Common myeloid progenitor, CD34-positive (primary cell): ENCODE measurements around the gene SUGP1.
"Not testable (repeated sequence)": the region's sequence is repeated elsewhere in the genome, so short reads cannot be mapped to it uniquely, and the experiment has no call there.

Experiments used
- CTCF ChIA-PET: fragments of 350-600 bp; sonication (Branson Sonifier 250); formaldehyde crosslinking; loops from one replicate; lab custom pipeline; 2021; ENCODE audit warnings: antibody characterized with exemption; lab: Charles Lee
- POLR2A ChIA-PET: fragments of 350-600 bp; sonication (Branson Sonifier 250); formaldehyde crosslinking; loops from one replicate; lab custom pipeline; 2021; ENCODE audit warnings: antibody characterized with exemption; lab: Charles Lee
- DNase-seq, 3 donors: peaks; one replicate each; pipeline versions ENCODE4 v3.0.0 to v3.0.0-alpha.2; 2013
- H3K27ac ChIP-seq, 2 experiments: 1 replicate in 1 of 2; 2 replicates in 1 of 2; pipeline ENCODE4 v1.7.0; 2013; ENCODE audit warnings: inconsistent platforms in 2 of 2, low read length in 2 of 2, mild to moderate bottlenecking in 2 of 2, low read depth in 1 of 2, moderate library complexity in 1 of 2; ENCODE audit not compliant: severe bottlenecking in 2 of 2, insufficient read depth in 1 of 2, poor library complexity in 1 of 2
- H3K27me3 ChIP-seq, 5 experiments: replicated peaks in 2 of 5; 1 replicate in 3 of 5; 2 replicates in 2 of 5; pipeline versions ENCODE4 v1.6.1 to v1.7.0; 2013; ENCODE audit warnings: low read length in 4 of 5, mild to moderate bottlenecking in 2 of 5, moderate library complexity in 2 of 5, inconsistent platforms in 1 of 5; ENCODE audit not compliant: insufficient read depth in 5 of 5, control insufficient read depth in 4 of 5
- H3K36me3 ChIP-seq, 4 experiments: 1 replicate in 2 of 4; 2 replicates in 2 of 4; pipeline versions ENCODE4 v1.6.1 to v1.7.0; 2013; ENCODE audit warnings: low read length in 3 of 4, control low read depth in 1 of 4, mild to moderate bottlenecking in 1 of 4; ENCODE audit not compliant: control insufficient read depth in 4 of 4, insufficient read depth in 4 of 4
- H3K4me1 ChIP-seq, 4 experiments: 1 replicate in 3 of 4; 2 replicates in 1 of 4; pipeline versions ENCODE4 v1.6.1 to v1.7.1; 2013; ENCODE audit warnings: low read length in 3 of 4, mild to moderate bottlenecking in 3 of 4, control low read depth in 1 of 4, inconsistent platforms in 1 of 4, moderate library complexity in 1 of 4; ENCODE audit not compliant: control insufficient read depth in 4 of 4, insufficient read depth in 4 of 4; ENCODE audit errors: control extremely low read depth in 1 of 4
- H3K4me3 ChIP-seq, 7 experiments: 1 replicate in 4 of 7; 2 replicates in 3 of 7; pipeline versions ENCODE4 v1.5.1 to v1.7.0; 2013; ENCODE audit warnings: mild to moderate bottlenecking in 7 of 7, low read length in 6 of 7, moderate library complexity in 6 of 7, inconsistent platforms in 2 of 7, low read depth in 2 of 7, control low read depth in 1 of 7; ENCODE audit not compliant: insufficient read depth in 4 of 7, control insufficient read depth in 1 of 7; ENCODE audit errors: extremely low read depth in 1 of 7
- H3K9me3 ChIP-seq, 5 experiments: 1 replicate in 4 of 5; 2 replicates in 1 of 5; pipeline versions ENCODE4 v1.6.1 to v1.7.1; 2013; ENCODE audit warnings: low read length in 4 of 5, mild to moderate bottlenecking in 2 of 5, inconsistent platforms in 1 of 5, low read depth in 1 of 5, moderate library complexity in 1 of 5; ENCODE audit not compliant: control insufficient read depth in 4 of 5, insufficient read depth in 2 of 5; ENCODE audit errors: control extremely low read depth in 1 of 5
- WGBS: methylation state at CpG from one replicate; pipeline ENCODE4 v1.1.5; 2013; ENCODE audit not compliant: insufficient coverage; 5-methylcytosine and 5-hydroxymethylcytosine counted together

The SUGP1 gene

GRCh38 chr19:19253409-19253808 lies 66.9 kb downstream of the SUGP1 start:
- H3K36me3 ChIP-seq, H3K4me3 ChIP-seq, H3K9me3 ChIP-seq, DNase-seq, CTCF ChIA-PET, POLR2A ChIA-PET, H3K27ac ChIP-seq, H3K4me1 ChIP-seq: not testable (repeated sequence)
- 100% methylated on average over 1 of the region's 6 CpGs for WGBS
- H3K27me3 ChIP-seq: peaks cover 5 to 60% (median 22%) of the 10 kb centered on the region in 5 experiments

GRCh38 chr19:19250196-19250801 lies 70.0 kb downstream of the SUGP1 start:
- ChIA-PET POLR2A (no interaction called here), CTCF (interaction anchor here (1.8 kb wide), 1 partner anchor 75 kb away, joined by 5 read pairs; no protein-coding TSS in a partner anchor)
- H3K27me3 ChIP-seq: peaks cover 3 to 30% (median 18%) of the 10 kb centered on the region in 5 experiments
- DNase-seq: no peak
- no peak overlapping the region for H3K4me3 ChIP-seq
- H3K9me3 ChIP-seq: peaks cover 0 to 2% (median 0%) of the 10 kb centered on the region in 5 experiments
- WGBS: 85% methylated on average over 3 of the region's 5 CpGs
- H3K4me1 ChIP-seq: no peaks in the 10 kb centered on the region
- H3K36me3 ChIP-seq: no peaks in the 10 kb centered on the region
- no peak overlapping the region for H3K27ac ChIP-seq

- H3K27me3 ChIP-seq: peaks cover 0 to 8% (median 0%) of the 10 kb centered on the region in 5 experiments
- H3K36me3 ChIP-seq: no peaks in the 10 kb centered on the region
- no peak overlapping the region for H3K27ac ChIP-seq
- ChIA-PET CTCF (no interaction called here), POLR2A (no interaction called here)
- 89% methylated on average over 9 of the region's 9 CpGs for WGBS
- no peak overlapping the region for H3K4me3 ChIP-seq
- H3K4me1 ChIP-seq: no peaks in the 10 kb centered on the region
- H3K9me3 ChIP-seq: peaks cover 0 to 5% (median 2%) of the 10 kb centered on the region in 5 experiments
- DNase-seq: no peak
These were observed 79.8 kb downstream of the SUGP1 start for GRCh38 chr19:19240476-19240875.

DNA sequence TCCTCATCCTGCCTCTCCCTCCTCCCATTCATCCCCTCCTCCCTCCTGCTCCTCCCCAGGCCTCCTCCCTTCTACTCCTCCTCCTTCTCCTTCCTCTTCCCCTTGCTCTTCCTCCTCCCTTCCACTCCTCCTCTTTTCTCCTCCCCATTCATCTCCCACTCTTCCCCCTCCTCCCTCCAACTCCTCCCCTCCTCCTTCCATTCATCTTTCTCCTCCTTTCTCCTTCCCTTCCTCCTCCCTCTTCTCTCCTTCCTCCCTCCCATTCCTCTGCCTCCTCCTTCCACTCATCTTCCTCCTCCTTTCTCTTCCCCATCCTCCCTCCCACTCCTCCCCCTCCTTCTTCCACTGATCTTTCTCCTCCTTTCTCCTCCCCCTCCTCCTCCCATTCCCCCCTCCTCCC lies 80.6 kb downstream of the SUGP1 start:
- CTCF ChIA-PET: no interaction called here
- peaks cover 4 to 8% (median 4%) of the 10 kb centered on the region in 5 experiments for H3K9me3 ChIP-seq
- no peak overlapping the region for H3K4me3 ChIP-seq
- H3K4me1 ChIP-seq: no peaks in the 10 kb centered on the region
- H3K27ac ChIP-seq: no peak overlapping the region
- H3K27me3 ChIP-seq: peaks cover 0 to 8% (median 0%) of the 10 kb centered on the region in 5 experiments
- POLR2A ChIA-PET: no interaction called here
- no peaks in the 10 kb centered on the region for H3K36me3 ChIP-seq
- DNase-seq: no peak

- ChIA-PET CTCF (no interaction called here), POLR2A (no interaction called here)
- Histone ChIP-seq H3K9me3 (peaks cover 9 to 19% (median 17%) of the 10 kb centered on the region in 5 experiments), H3K36me3 (no peaks in the 10 kb centered on the region), H3K27ac (no peak overlapping the region), H3K4me3 (no peak overlapping the region), H3K27me3 (peaks cover 0 to 8% (median 1%) of the 10 kb centered on the region in 5 experiments), H3K4me1 (no peaks in the 10 kb centered on the region)
- no peak for DNase-seq
- WGBS: 93% methylated on average over 15 of the region's 18 CpGs
These were observed 82.0 kb downstream of the SUGP1 start for GRCh38 chr19:19238126-19238894.

DNA sequence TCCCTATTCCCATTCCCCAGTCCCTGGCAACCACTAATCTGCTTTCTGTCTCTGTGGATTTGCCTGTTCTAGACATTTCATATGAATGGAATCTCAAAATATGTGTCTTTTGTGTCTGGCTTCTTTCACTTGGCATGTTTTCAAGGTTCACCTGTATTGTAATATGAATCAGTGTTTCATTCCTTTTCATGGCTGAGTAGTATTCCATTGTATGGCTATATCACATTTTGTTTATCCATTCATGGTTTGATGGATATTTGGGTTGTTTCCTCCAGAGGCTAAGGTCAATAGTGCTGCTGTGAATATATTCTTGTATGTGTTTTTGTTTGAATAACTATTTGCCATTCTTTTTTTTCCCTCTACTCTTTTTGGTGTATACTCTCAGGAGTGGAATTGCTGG lies 84.1 kb downstream of the SUGP1 start:
- POLR2A ChIA-PET: interaction anchor here (0.6 kb wide), 1 partner anchor 9 kb away, joined by 5 read pairs; no protein-coding TSS in a partner anchor
- peaks cover 0 to 13% (median 2%) of the 10 kb centered on the region in 5 experiments for H3K27me3 ChIP-seq
- peaks cover 9 to 21% (median 18%) of the 10 kb centered on the region in 5 experiments for H3K9me3 ChIP-seq
- H3K27ac ChIP-seq: no peak overlapping the region
- no peak for DNase-seq
- H3K4me1 ChIP-seq: no peaks in the 10 kb centered on the region
- no peaks in the 10 kb centered on the region for H3K36me3 ChIP-seq
- no peak overlapping the region for H3K4me3 ChIP-seq
- CTCF ChIA-PET: no interaction called here

DNA sequence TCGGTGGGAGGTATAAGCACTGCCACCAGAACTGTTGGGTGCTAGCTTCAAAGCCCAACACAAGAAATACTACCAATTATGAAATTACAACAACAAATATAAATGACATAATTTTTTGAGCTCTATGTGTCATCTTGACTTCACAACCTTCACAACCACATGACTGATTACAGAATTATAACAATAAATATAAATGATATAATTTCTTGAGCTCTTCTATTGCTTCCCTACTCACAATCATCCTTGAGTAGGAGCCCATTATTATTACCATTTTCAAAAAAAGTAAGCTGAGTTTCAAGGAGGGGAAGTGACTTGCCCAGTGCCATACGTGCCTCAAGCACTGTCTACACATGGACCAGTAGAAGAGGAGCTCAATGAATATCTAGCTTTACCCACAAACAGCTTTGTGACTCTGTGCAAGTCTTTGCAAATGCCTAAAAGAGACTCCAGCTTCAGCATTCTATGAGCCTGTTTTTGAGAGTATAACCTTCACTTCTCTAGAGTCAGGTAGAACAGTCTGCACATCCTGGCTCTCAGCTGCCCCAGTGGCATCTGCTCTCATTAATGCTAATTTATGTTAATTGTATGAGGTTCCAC lies 86.0 kb downstream of the SUGP1 start:
- Histone ChIP-seq H3K9me3 (peaks cover 9 to 21% (median 18%) of the 10 kb centered on the region in 5 experiments), H3K4me1 (no peaks in the 10 kb centered on the region), H3K27me3 (peaks cover 0 to 16% (median 3%) of the 10 kb centered on the region in 5 experiments), H3K36me3 (no peaks in the 10 kb centered on the region), H3K4me3 (no peak overlapping the region), H3K27ac (no peak overlapping the region)
- ChIA-PET POLR2A (no interaction called here), CTCF (interaction anchor here (0.8 to 1.4 kb wide), 4 partner anchors 9 to 83 kb away, joined by 3 to 5 read pairs (median 4); no protein-coding TSS in a partner anchor)
- DNase-seq: no peak
- WGBS: 93% methylated on average over 2 of the region's 2 CpGs
